ENCODE measurements around the gene CKLF. TPM values are rescaled to one million over a fixed set of nuclear protein-coding genes. Genes with fewer than 3 reads are reported as not detected.

The CKLF gene
- total RNA-seq, 4 donors from 2014 or later = 5.8 to 8.5 (median 6.9) TPM

- no peak overlapping the region for H3K4me3 ChIP-seq
- H3K4me1 ChIP-seq = peaks cover 30 to 61% of the 10 kb centered on the region in 2 donors
- H3K9me3 ChIP-seq = no peaks in the 10 kb centered on the region
- TF ChIP-seq CTCF (IDR thresholded peaks at IDR 0.05 in 4 of 5, conservative IDR thresholded peaks at IDR 0.05 in 1 of 5) = no peak
- TF ChIP-seq POLR2A (IDR thresholded peaks at IDR 0.05) = no peak
- DNase-seq (no peak), ATAC-seq (peak in 1 of 2 donors; percentile 10)
- intact Hi-C loops (cut with DNase I; ENCODE audit: low total_unique reads) = no loop called here
- H3K27me3 ChIP-seq = no peaks in the 10 kb centered on the region
- H3K36me3 ChIP-seq = peaks cover 0 to 15% of the 10 kb centered on the region in 2 donors
- in situ Hi-C loops (cut with MboI; ENCODE audit: low sequenced_read_pairs in 4 of 4) = no loop called here
- peak overlapping the region; percentile 53 to 70 (median 60) for H3K27ac ChIP-seq
These were observed 29.4 kb upstream of the CKLF start for GRCh38 chr16:66522816-66523590.

DNA sequence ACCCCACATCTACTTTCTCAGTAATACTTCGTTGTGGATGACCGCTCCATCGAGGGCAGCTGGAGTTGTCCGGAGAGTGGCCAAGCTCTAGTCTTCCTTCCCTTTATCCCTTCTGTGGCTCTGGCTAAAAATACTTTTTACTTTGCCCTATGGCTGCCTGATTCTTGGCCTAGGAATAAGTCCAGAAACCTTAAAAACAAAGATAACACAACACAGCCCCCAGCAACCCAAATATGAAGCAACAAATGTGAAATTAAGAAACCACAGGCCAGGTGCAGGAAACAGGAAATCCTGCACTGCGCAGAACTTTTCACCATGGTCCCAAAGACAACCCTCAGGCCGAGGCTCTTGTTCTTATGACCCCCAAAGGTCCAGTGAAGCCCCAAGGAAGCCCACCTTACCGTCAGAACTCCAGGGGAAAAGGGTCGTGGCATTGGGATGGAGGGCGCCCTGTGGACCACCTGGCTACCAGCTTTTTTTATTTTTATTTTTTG lies 28.5 kb upstream of the CKLF start:
- Histone ChIP-seq H3K27me3 (no peaks in the 10 kb centered on the region), H3K36me3 (peaks cover 0 to 23% of the 10 kb centered on the region in 2 donors), H3K9me3 (no peaks in the 10 kb centered on the region), H3K4me3 (no peak overlapping the region), H3K4me1 (peaks cover 27 to 56% of the 10 kb centered on the region in 2 donors), H3K27ac (peak overlapping the region; percentile 53 to 70 (median 60))
- intact Hi-C loops (cut with DNase I; ENCODE audit: low total_unique reads) (no loop called here), in situ Hi-C loops (cut with MboI; ENCODE audit: low sequenced_read_pairs in 4 of 4) (no loop called here)
- no peak for ATAC-seq
- DNase-seq = no peak
- TF ChIP-seq CTCF (IDR thresholded peaks at IDR 0.05 in 4 of 5, conservative IDR thresholded peaks at IDR 0.05 in 1 of 5) (no peak), POLR2A (IDR thresholded peaks at IDR 0.05) (no peak)

DNA sequence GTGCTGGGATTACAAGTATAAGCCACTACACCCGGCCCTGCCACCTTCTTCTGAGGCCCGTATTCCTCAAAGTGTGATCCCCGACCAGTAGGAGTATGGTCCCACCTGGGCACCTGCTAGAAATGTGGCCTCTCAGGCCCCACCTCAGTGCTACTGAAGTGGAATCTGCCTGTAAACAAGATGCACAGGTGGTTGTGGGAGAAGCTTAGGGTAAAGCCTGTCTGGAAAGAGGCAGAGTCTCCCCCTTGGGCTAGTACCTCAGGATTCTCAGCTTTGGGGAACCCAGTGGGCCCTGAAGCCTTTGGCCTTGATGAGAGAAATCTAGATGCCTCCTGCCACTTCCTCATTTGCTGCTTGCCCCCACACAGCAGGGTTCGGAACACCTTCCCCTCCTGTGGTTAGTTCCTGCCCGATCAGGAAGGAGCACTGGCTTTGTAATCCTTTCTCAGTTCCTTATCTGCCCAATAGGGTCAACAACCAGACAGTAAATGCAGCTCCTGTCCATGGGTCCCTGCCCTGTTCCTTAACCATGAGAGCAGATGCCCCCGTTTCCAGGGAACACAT lies 27.7 kb upstream of the CKLF start:
- TF ChIP-seq CTCF (IDR thresholded peaks at IDR 0.05 in 4 of 5, conservative IDR thresholded peaks at IDR 0.05 in 1 of 5) (no peak), POLR2A (IDR thresholded peaks at IDR 0.05) (no peak)
- Histone ChIP-seq H3K27me3 (no peaks in the 10 kb centered on the region), H3K27ac (peak overlapping the region in 3 of 4 donors; percentile 56 to 70 (median 65)), H3K4me3 (no peak overlapping the region), H3K36me3 (peaks cover 0 to 31% of the 10 kb centered on the region in 2 donors), H3K4me1 (peaks cover 27 to 52% of the 10 kb centered on the region in 2 donors), H3K9me3 (no peaks in the 10 kb centered on the region)
- intact Hi-C loops (cut with DNase I; ENCODE audit: low total_unique reads) (no loop called here), in situ Hi-C loops (cut with MboI; ENCODE audit: low sequenced_read_pairs in 4 of 4) (no loop called here)
- no peak for ATAC-seq
- no peak for DNase-seq

DNA sequence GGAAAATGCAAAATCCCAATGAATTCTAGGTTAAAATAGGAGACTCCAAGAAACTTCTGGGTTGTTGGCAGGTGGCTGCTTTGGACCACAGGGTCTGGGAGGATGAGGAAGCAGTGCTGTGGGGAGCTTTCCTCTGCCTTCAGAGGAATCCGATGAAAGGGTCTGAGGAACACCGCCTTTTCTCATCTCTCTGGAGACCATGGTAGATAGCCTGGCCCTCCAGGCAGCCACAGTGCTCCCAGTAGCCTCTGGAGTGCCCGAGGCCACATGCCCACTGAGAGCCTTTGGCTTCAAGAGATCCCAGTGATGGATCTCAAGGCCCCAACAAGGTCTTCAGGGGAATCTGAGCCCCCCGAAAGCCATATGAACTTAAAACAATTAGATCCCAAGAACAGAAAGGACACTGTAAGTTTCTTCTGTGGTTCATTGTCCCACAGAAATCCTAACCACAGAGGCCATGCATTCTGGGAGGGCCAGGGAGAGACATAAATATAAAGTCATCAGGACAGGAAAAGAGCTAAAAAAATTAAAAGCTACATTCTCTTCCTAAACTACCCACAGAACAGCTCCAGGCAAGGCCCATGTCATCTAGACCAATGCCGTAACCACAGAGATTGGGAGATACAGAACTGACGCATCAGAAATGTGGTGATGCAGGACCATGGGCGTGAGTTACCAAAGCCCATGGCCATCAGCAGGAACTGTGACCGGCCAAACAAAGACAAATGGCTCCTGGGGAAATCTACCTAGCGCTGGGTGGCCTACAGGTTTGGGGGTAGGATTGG lies 26.8 kb upstream of the CKLF start:
- in situ Hi-C loops (cut with MboI; ENCODE audit: low sequenced_read_pairs in 4 of 4) = no loop called here
- Histone ChIP-seq H3K27ac (peak overlapping the region in 3 of 4 donors; percentile 36 to 65 (median 56)), H3K36me3 (peaks cover 0 to 39% of the 10 kb centered on the region in 2 donors), H3K27me3 (no peaks in the 10 kb centered on the region), H3K9me3 (no peaks in the 10 kb centered on the region), H3K4me3 (no peak overlapping the region), H3K4me1 (peaks cover 27 to 45% of the 10 kb centered on the region in 2 donors)
- intact Hi-C loops (cut with DNase I; ENCODE audit: low total_unique reads) = no loop called here
- ATAC-seq = no peak
- no peak for TF ChIP-seq CTCF (IDR thresholded peaks at IDR 0.05 in 4 of 5, conservative IDR thresholded peaks at IDR 0.05 in 1 of 5)
- no peak for TF ChIP-seq POLR2A (IDR thresholded peaks at IDR 0.05)
- no peak for DNase-seq
